Coronary artery (tissue), 2 donors: ENCODE results near the gene GNL3.
A peak's percentile ranks its signal among the peaks of the same experiment; 100 is the strongest.

ENCODE experiments used
- DNase-seq: peaks from one replicate; pipeline ENCODE4 v3.0.0-alpha.2; 2017; ENCODE audit warnings: low spot score
- H3K27ac ChIP-seq, 2 donors: fragments of 200-600 bp; sonication (generic); one replicate each; pipeline ENCODE4 v1.5.1; 2016 to 2019
- H3K4me3 ChIP-seq: fragments of 200-600 bp; sonication (generic); 2 replicates; pipeline ENCODE4 v1.5.1; 2016; ENCODE audit warnings: mild to moderate bottlenecking, moderate library complexity
- TF ChIP-seq, protein P1 (sequence below): fragments of 200-600 bp; sonication (generic); IDR thresholded peaks from one replicate; pipeline ENCODE4 v1.5.1; 2019; ENCODE audit warnings: antibody characterized with exemption

The GNL3 gene

DNA sequence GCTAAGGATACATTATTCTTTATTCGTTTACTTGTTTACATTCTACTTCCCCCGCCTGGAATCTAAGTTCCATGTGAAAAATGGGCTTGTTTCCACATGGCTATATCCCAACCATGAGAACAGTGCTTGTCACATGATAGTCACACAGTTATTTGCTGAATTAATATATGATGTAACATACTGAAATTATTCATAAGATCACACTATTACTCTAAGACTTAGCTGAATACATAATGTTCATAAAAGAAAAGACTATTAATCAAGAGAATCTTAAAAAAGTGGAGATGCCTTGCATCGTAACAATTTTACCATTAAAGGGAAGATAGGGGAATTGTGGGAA, 6.7 kb upstream of the GNL3 start:
- DNase-seq: no peak
- Histone ChIP-seq H3K27ac (no peak overlapping the region), H3K4me3 (no peak overlapping the region)

DNA sequence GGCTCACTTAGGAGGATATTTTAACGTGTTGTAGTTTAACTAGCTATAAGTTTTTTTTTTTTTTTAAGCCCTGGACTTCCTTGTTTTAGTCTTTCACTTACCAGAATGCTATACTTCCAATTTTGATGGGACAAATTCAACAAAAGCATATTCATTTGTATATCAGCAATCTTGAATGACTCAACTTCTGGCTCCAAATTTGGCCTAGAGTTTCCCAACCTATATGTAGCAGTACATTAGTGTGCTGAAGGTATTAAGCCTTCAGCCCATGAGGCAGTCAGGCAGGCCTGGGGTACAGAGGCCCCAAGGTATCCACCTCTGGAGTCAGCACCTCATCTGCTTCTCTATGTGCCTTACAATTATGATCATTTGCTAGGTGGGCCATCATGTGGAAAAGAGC, 6.0 kb upstream of the GNL3 start:
- Histone ChIP-seq H3K4me3 (no peak overlapping the region), H3K27ac (no peak overlapping the region)
- no peak for DNase-seq
- TF ChIP-seq, protein P1, sequence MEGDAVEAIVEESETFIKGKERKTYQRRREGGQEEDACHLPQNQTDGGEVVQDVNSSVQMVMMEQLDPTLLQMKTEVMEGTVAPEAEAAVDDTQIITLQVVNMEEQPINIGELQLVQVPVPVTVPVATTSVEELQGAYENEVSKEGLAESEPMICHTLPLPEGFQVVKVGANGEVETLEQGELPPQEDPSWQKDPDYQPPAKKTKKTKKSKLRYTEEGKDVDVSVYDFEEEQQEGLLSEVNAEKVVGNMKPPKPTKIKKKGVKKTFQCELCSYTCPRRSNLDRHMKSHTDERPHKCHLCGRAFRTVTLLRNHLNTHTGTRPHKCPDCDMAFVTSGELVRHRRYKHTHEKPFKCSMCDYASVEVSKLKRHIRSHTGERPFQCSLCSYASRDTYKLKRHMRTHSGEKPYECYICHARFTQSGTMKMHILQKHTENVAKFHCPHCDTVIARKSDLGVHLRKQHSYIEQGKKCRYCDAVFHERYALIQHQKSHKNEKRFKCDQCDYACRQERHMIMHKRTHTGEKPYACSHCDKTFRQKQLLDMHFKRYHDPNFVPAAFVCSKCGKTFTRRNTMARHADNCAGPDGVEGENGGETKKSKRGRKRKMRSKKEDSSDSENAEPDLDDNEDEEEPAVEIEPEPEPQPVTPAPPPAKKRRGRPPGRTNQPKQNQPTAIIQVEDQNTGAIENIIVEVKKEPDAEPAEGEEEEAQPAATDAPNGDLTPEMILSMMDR: no peak

More for the DNA sequence above, 6.7 kb upstream of the GNL3 start:
- TF ChIP-seq, protein P1: no peak

GRCh38 chr3:52681596-52681995, 4.2 kb upstream of the GNL3 start:
- H3K27ac ChIP-seq: peak overlapping the region in 1 of 2 donors; percentile 64
- TF ChIP-seq, protein P1: no peak
- no peak overlapping the region for H3K4me3 ChIP-seq
- DNase-seq: no peak

DNA sequence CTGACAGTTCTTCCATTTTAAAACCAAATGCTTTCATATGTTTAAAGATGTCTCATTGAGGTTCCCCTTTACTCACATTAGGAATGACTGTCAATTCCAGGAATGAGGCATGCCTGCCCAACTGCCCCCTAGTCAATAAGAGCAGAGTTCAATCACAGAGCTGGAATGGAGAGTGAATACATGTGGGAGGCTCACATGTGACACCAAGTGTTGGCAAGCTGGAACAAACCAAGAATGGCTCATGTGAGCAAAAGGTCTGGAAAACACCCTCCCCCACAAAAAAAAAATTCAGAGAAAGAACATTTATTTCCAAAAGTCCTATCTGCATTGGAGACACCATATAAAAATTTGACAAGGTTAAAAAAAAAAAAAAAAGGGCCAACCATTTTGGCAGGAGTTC, 3.8 kb upstream of the GNL3 start:
- no peak for DNase-seq
- TF ChIP-seq, protein P1: no peak
- H3K4me3 ChIP-seq: no peak overlapping the region
- peak overlapping the region in 1 of 2 donors; percentile 64 for H3K27ac ChIP-seq

DNA sequence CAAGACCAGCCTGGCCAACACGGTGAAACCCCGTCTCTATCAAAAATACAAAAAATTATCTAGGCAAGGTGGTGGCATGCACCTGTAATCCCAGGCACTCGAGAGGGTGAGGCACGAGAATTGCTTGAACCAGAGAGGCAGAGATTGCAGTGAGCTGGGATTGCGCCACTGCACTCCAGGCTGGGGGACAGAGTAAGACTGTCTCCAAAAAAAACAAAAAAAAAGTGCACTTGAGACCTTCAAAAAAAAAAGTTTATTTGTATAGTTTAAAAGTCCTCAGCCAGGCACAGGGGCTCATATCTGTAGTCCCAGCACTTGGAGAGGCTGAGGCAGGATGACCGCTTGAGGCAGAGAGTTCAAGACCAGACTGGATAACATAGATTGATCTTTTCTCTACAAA, 2.2 kb upstream of the GNL3 start:
- DNase-seq: peak; percentile 81
- no peak overlapping the region for H3K4me3 ChIP-seq
- H3K27ac ChIP-seq: peak overlapping the region in 1 of 2 donors; percentile 53
- TF ChIP-seq, protein P1: no peak

DNA sequence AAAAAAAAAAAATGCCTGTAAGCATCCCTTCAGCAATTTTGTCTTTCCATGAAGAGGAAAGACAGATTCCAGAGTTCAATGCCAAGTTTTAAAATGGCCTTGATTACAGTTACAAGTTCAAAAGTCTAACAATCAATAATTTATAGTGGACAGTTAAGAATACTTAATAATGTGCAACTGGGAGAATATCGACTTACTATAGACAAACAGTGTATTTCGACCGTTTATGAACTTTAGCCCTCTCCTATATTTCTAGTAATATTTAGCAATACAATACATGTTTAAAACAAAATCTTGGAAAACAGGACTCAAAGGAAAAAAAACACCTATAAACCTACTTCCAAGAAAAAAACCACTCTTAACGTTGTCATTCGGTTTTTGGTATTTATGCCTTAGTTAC, 1.6 kb upstream of the GNL3 start:
- H3K27ac ChIP-seq: peak overlapping the region in 1 of 2 donors; percentile 89
- TF ChIP-seq, protein P1: no peak
- H3K4me3 ChIP-seq: peak overlapping the region; percentile 98
- no peak for DNase-seq

DNA sequence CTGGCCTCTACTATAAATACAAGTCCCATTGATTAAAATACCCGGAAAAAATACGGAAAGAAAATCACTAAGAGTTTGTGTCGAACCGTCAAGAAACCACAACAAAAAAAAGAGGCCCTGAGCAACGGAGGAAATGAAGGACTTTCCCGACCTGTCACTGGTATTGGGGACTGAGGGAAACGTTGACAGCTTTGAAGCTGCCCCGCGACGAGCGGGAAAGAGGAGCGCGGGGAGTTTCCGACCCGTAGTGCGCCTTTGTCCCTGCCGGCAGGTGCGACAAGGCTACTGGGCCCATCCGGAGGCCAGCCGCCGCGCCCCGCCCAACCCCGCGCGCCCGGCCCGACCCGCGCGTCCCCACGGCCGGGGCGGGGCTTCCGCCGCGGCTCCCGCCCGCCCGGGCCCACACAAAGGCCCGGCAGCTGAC, 535 bp upstream of the GNL3 start:
- peak overlapping the region; percentile 89 to 100 for H3K27ac ChIP-seq
- TF ChIP-seq, protein P1: no peak
- DNase-seq: peak; percentile 85
- peak overlapping the region; percentile 98 for H3K4me3 ChIP-seq
